Measurements from ENCODE around the gene GTPBP10.

Gene GTPBP10

GRCh38 chr7:90351987-90352386 is 5.5 kb downstream of the GTPBP10 start:
- no peak for DNase-seq (ENCODE audit: low spot score)
- no peak overlapping the region for H3K18ac ChIP-seq (ENCODE audit: low read length)
- peaks cover 1 to 33% of the 10 kb centered on the region in 2 donors for H3K36me3 ChIP-seq (replicated peaks in 1 of 2; ENCODE audit: control insufficient read depth in 2 of 2, insufficient read depth in 2 of 2, low read length in 2 of 2)
- H4K8ac ChIP-seq (ENCODE audit: low read depth, low read length) = no peak overlapping the region
- H2BK5ac ChIP-seq (ENCODE audit: low read length) = no peak overlapping the region
- no peak overlapping the region for H3K14ac ChIP-seq (ENCODE audit: low read length)
- no peak overlapping the region for H2BK15ac ChIP-seq (ENCODE audit: low read length)
- no peak overlapping the region for H3K23ac ChIP-seq (ENCODE audit: low read depth, low read length, poor library complexity)
- no peak overlapping the region for H3K4me3 ChIP-seq (ENCODE audit: low read length in 2 of 2)
- no peaks in the 10 kb centered on the region for H3K27me3 ChIP-seq (ENCODE audit: control insufficient read depth in 3 of 3, insufficient read depth in 3 of 3, low read depth in 1 of 3, low read length in 3 of 3)
- H3K79me1 ChIP-seq (ENCODE audit: low read depth, low read length) = no peaks in the 10 kb centered on the region
- peaks cover 0 to 3% of the 10 kb centered on the region in 2 donors for H3K4me1 ChIP-seq (ENCODE audit: control insufficient read depth in 2 of 2, insufficient read depth in 1 of 2, low read depth in 1 of 2, low read length in 2 of 2)
- no peak overlapping the region for H2AFZ ChIP-seq (ENCODE audit: low read length)
- no peak overlapping the region for H2BK12ac ChIP-seq (ENCODE audit: low read length)
- no peak overlapping the region for H2BK120ac ChIP-seq (ENCODE audit: low read depth, low read length)
- H3K4me2 ChIP-seq (ENCODE audit: insufficient read depth, low read length, poor library complexity, severe bottlenecking) = no peak overlapping the region
- H3K27ac ChIP-seq (replicated peaks; ENCODE audit: low read length) = no peak overlapping the region
- no peak overlapping the region for H2AK5ac ChIP-seq (ENCODE audit: low read depth, low read length)
- no peak overlapping the region for H3K4ac ChIP-seq (ENCODE audit: low read length)
- H3K9ac ChIP-seq (ENCODE audit: low read depth, low read length, poor library complexity) = no peak overlapping the region
- no peak overlapping the region for H4K91ac ChIP-seq (ENCODE audit: low read depth, low read length, poor library complexity)
- H3K9me3 ChIP-seq (replicated peaks in 1 of 2; ENCODE audit: control insufficient read depth in 2 of 2, insufficient read depth in 1 of 2, low read depth in 1 of 2, low read length in 2 of 2) = peaks cover 0 to 5% of the 10 kb centered on the region in 2 donors

GRCh38 chr7:90383422-90383821 is 36.9 kb downstream of the GTPBP10 start:
- Histone ChIP-seq H3K23ac (ENCODE audit: low read depth, low read length, poor library complexity) (no peak overlapping the region), H3K79me1 (ENCODE audit: low read depth, low read length) (no peaks in the 10 kb centered on the region), H3K36me3 (replicated peaks in 1 of 2; ENCODE audit: control insufficient read depth in 2 of 2, insufficient read depth in 2 of 2, low read length in 2 of 2) (peaks cover 0 to 79% of the 10 kb centered on the region in 2 donors), H3K9me3 (replicated peaks in 1 of 2; ENCODE audit: control insufficient read depth in 2 of 2, insufficient read depth in 1 of 2, low read depth in 1 of 2, low read length in 2 of 2) (peaks cover 0 to 11% of the 10 kb centered on the region in 2 donors), H3K14ac (ENCODE audit: low read length) (no peak overlapping the region), H3K27me3 (ENCODE audit: control insufficient read depth in 3 of 3, insufficient read depth in 3 of 3, low read depth in 1 of 3, low read length in 3 of 3) (no peaks in the 10 kb centered on the region), H3K4ac (ENCODE audit: low read length) (no peak overlapping the region), H3K18ac (ENCODE audit: low read length) (no peak overlapping the region), H2BK5ac (ENCODE audit: low read length) (no peak overlapping the region), H3K4me3 (ENCODE audit: low read length in 2 of 2) (no peak overlapping the region), H3K4me1 (ENCODE audit: control insufficient read depth in 2 of 2, insufficient read depth in 1 of 2, low read depth in 1 of 2, low read length in 2 of 2) (no peaks in the 10 kb centered on the region), H2AFZ (ENCODE audit: low read length) (no peak overlapping the region), H3K9ac (ENCODE audit: low read depth, low read length, poor library complexity) (no peak overlapping the region), H3K4me2 (ENCODE audit: insufficient read depth, low read length, poor library complexity, severe bottlenecking) (no peak overlapping the region), H2BK12ac (ENCODE audit: low read length) (no peak overlapping the region), H2BK120ac (ENCODE audit: low read depth, low read length) (no peak overlapping the region), H3K27ac (replicated peaks; ENCODE audit: low read length) (no peak overlapping the region), H2AK5ac (ENCODE audit: low read depth, low read length) (no peak overlapping the region), H4K91ac (ENCODE audit: low read depth, low read length, poor library complexity) (no peak overlapping the region), H2BK15ac (ENCODE audit: low read length) (no peak overlapping the region), H4K8ac (ENCODE audit: low read depth, low read length) (no peak overlapping the region)
- WGBS, 2 donors (ENCODE audit: extremely low coverage in 2 of 2, insufficient read length in 2 of 2, insufficient replicate concordance in 1 of 2) = no CpG with 5 or more reads among the region's 1 CpG
- DNase-seq (ENCODE audit: low spot score) = no peak

GRCh38 chr7:90383861-90384260 is 37.3 kb downstream of the GTPBP10 start:
- no CpG with 5 or more reads among the region's 3 CpGs for WGBS, 2 donors (ENCODE audit: extremely low coverage in 2 of 2, insufficient read length in 2 of 2, insufficient replicate concordance in 1 of 2)
- Histone ChIP-seq H3K9me3 (replicated peaks in 1 of 2; ENCODE audit: control insufficient read depth in 2 of 2, insufficient read depth in 1 of 2, low read depth in 1 of 2, low read length in 2 of 2) (peaks cover 0 to 11% of the 10 kb centered on the region in 2 donors), H2BK12ac (ENCODE audit: low read length) (no peak overlapping the region), H2AK5ac (ENCODE audit: low read depth, low read length) (no peak overlapping the region), H2BK15ac (ENCODE audit: low read length) (no peak overlapping the region), H3K14ac (ENCODE audit: low read length) (no peak overlapping the region), H2BK120ac (ENCODE audit: low read depth, low read length) (no peak overlapping the region), H3K79me1 (ENCODE audit: low read depth, low read length) (no peaks in the 10 kb centered on the region), H2BK5ac (ENCODE audit: low read length) (no peak overlapping the region), H3K36me3 (replicated peaks in 1 of 2; ENCODE audit: control insufficient read depth in 2 of 2, insufficient read depth in 2 of 2, low read length in 2 of 2) (peaks cover 0 to 75% of the 10 kb centered on the region in 2 donors), H3K18ac (ENCODE audit: low read length) (no peak overlapping the region), H3K4ac (ENCODE audit: low read length) (no peak overlapping the region), H2AFZ (ENCODE audit: low read length) (no peak overlapping the region), H3K27ac (replicated peaks; ENCODE audit: low read length) (no peak overlapping the region), H4K91ac (ENCODE audit: low read depth, low read length, poor library complexity) (no peak overlapping the region), H3K27me3 (ENCODE audit: control insufficient read depth in 3 of 3, insufficient read depth in 3 of 3, low read depth in 1 of 3, low read length in 3 of 3) (no peaks in the 10 kb centered on the region), H3K4me2 (ENCODE audit: insufficient read depth, low read length, poor library complexity, severe bottlenecking) (no peak overlapping the region), H4K8ac (ENCODE audit: low read depth, low read length) (no peak overlapping the region), H3K23ac (ENCODE audit: low read depth, low read length, poor library complexity) (no peak overlapping the region), H3K4me1 (ENCODE audit: control insufficient read depth in 2 of 2, insufficient read depth in 1 of 2, low read depth in 1 of 2, low read length in 2 of 2) (no peaks in the 10 kb centered on the region), H3K4me3 (ENCODE audit: low read length in 2 of 2) (no peak overlapping the region), H3K9ac (ENCODE audit: low read depth, low read length, poor library complexity) (no peak overlapping the region)
- DNase-seq (ENCODE audit: low spot score) = no peak

GRCh38 chr7:90384433-90384832 is 37.9 kb downstream of the GTPBP10 start:
- Histone ChIP-seq H4K91ac (ENCODE audit: low read depth, low read length, poor library complexity) (no peak overlapping the region), H3K14ac (ENCODE audit: low read length) (no peak overlapping the region), H3K4ac (ENCODE audit: low read length) (no peak overlapping the region), H3K18ac (ENCODE audit: low read length) (no peak overlapping the region), H3K4me1 (ENCODE audit: control insufficient read depth in 2 of 2, insufficient read depth in 1 of 2, low read depth in 1 of 2, low read length in 2 of 2) (no peaks in the 10 kb centered on the region), H3K4me3 (ENCODE audit: low read length in 2 of 2) (no peak overlapping the region), H3K9ac (ENCODE audit: low read depth, low read length, poor library complexity) (no peak overlapping the region), H2BK15ac (ENCODE audit: low read length) (no peak overlapping the region), H3K23ac (ENCODE audit: low read depth, low read length, poor library complexity) (no peak overlapping the region), H2AFZ (ENCODE audit: low read length) (no peak overlapping the region), H3K4me2 (ENCODE audit: insufficient read depth, low read length, poor library complexity, severe bottlenecking) (no peak overlapping the region), H2BK12ac (ENCODE audit: low read length) (no peak overlapping the region), H3K27ac (replicated peaks; ENCODE audit: low read length) (no peak overlapping the region), H3K9me3 (replicated peaks in 1 of 2; ENCODE audit: control insufficient read depth in 2 of 2, insufficient read depth in 1 of 2, low read depth in 1 of 2, low read length in 2 of 2) (peaks cover 0 to 11% of the 10 kb centered on the region in 2 donors), H2AK5ac (ENCODE audit: low read depth, low read length) (no peak overlapping the region), H2BK5ac (ENCODE audit: low read length) (no peak overlapping the region), H3K27me3 (ENCODE audit: control insufficient read depth in 3 of 3, insufficient read depth in 3 of 3, low read depth in 1 of 3, low read length in 3 of 3) (no peaks in the 10 kb centered on the region), H3K36me3 (replicated peaks in 1 of 2; ENCODE audit: control insufficient read depth in 2 of 2, insufficient read depth in 2 of 2, low read length in 2 of 2) (peaks cover 0 to 70% of the 10 kb centered on the region in 2 donors), H2BK120ac (ENCODE audit: low read depth, low read length) (no peak overlapping the region), H3K79me1 (ENCODE audit: low read depth, low read length) (no peaks in the 10 kb centered on the region), H4K8ac (ENCODE audit: low read depth, low read length) (no peak overlapping the region)
- DNase-seq (ENCODE audit: low spot score) = no peak

All from neuronal stem cell (in vitro differentiated cells).